HEK293 (cell line): Measurements from ENCODE around the gene SCGB3A2.

Experiments
- CTCF ChIA-PET: fragments of 350-600 bp; formaldehyde crosslinking; extraction: SDS; loops from one replicate; lab custom pipeline; 2021; ENCODE audit warnings: antibody characterized with exemption; lab: Yijun Ruan, JAX
- POLR2A ChIA-PET: fragments of 300-600 bp; formaldehyde crosslinking; extraction: SDS; loops from one replicate; lab custom pipeline; 2020; ENCODE audit warnings: antibody characterized with exemption, inconsistent platforms; lab: Yijun Ruan, JAX
- H3K27ac ChIP-seq: fragments of 200-500 bp; sonication (Bioruptor generic); 2 replicates; pipeline ENCODE4 v1.5.1; 2014; ENCODE audit warnings: low read depth, low read length, control low read depth, inconsistent platforms; ENCODE audit errors: extremely low read depth
- H3K36me3 ChIP-seq, 2 experiments: fragments of 200-500 bp in 1 of 2; sonication (Bioruptor generic) in 1 of 2; 1 replicate in 1 of 2; 2 replicates in 1 of 2; pipeline ENCODE4 v1.5.1; 2014 to 2017; ENCODE audit warnings: inconsistent platforms in 2 of 2, low read length in 2 of 2; ENCODE audit not compliant: control insufficient read depth in 2 of 2, insufficient read depth in 1 of 2
- H3K4me1 ChIP-seq: fragments of 200-500 bp; sonication (Bioruptor generic); 2 replicates; pipeline ENCODE4 v1.5.1; 2014; ENCODE audit warnings: mild to moderate bottlenecking, low read length, inconsistent platforms; ENCODE audit not compliant: control insufficient read depth, insufficient read depth
- H3K4me3 ChIP-seq: 2 replicates; pipeline ENCODE4 v1.5.1; 2011; ENCODE audit warnings: low read depth, mild to moderate bottlenecking, control low read depth, low read length, moderate library complexity
- H3K9me3 ChIP-seq: fragments of 200-500 bp; sonication (Bioruptor generic); 2 replicates; pipeline ENCODE4 v1.5.1; 2014; ENCODE audit warnings: low read depth, low read length, inconsistent platforms; ENCODE audit not compliant: control insufficient read depth, insufficient read depth
- GLIS1 ChIP-seq: fragments of 450-650 bp; formaldehyde crosslinking; IDR thresholded peaks from 2 replicates; pipeline ENCODE4 v1.5.1; 2016; ENCODE audit warnings: missing biosample characterization, missing genetic modification characterization
- KLF10 ChIP-seq: fragments of 450-650 bp; IDR thresholded peaks from 2 replicates; pipeline ENCODE4 v1.5.1; 2018; ENCODE audit warnings: missing biosample characterization, mild to moderate bottlenecking, missing genetic modification characterization
- SP7 ChIP-seq: fragments of 450-650 bp; formaldehyde crosslinking; IDR thresholded peaks from 2 replicates; pipeline ENCODE4 v1.5.1; 2016; ENCODE audit warnings: missing biosample characterization, missing genetic modification characterization
- WT1 ChIP-seq: fragments of 450-650 bp; formaldehyde crosslinking; IDR thresholded peaks from 2 replicates; pipeline ENCODE4 v1.5.1; 2016; ENCODE audit warnings: missing biosample characterization, missing genetic modification characterization
- ZNF510 ChIP-seq: fragments of 450-650 bp; formaldehyde crosslinking; IDR thresholded peaks from 2 replicates; pipeline ENCODE4 v1.5.1; 2018; ENCODE audit warnings: mild to moderate bottlenecking, missing genetic modification characterization, missing biosample characterization; ENCODE audit not compliant: insufficient replicate concordance
- ZNF549 ChIP-seq: fragments of 450-650 bp; IDR thresholded peaks from 2 replicates; pipeline ENCODE4 v1.5.1; 2018; ENCODE audit warnings: missing biosample characterization, missing genetic modification characterization, mild to moderate bottlenecking, inconsistent platforms, moderate library complexity
- ZNF571 ChIP-seq: fragments of 450-650 bp; formaldehyde crosslinking; IDR thresholded peaks from 2 replicates; pipeline ENCODE4 v1.5.0; 2017; ENCODE audit warnings: missing biosample characterization, missing genetic modification characterization
- ZNF624 ChIP-seq: fragments of 450-650 bp; formaldehyde crosslinking; IDR thresholded peaks from 2 replicates; pipeline ENCODE4 v1.5.1; 2017; ENCODE audit warnings: missing biosample characterization, missing genetic modification characterization
- ZNF654 ChIP-seq: fragments of 450-650 bp; formaldehyde crosslinking; IDR thresholded peaks from 2 replicates; pipeline ENCODE4 v1.5.1; 2016; ENCODE audit warnings: low read depth, missing biosample characterization, missing genetic modification characterization
- ZNF768 ChIP-seq: fragments of 450-650 bp; formaldehyde crosslinking; IDR thresholded peaks from 2 replicates; pipeline ENCODE4 v1.5.1; 2018; ENCODE audit warnings: missing biosample characterization, mild to moderate bottlenecking, missing genetic modification characterization
- ZXDB ChIP-seq: fragments of 450-650 bp; formaldehyde crosslinking; IDR thresholded peaks from 2 replicates; pipeline ENCODE4 v1.5.1; 2016; ENCODE audit warnings: missing biosample characterization, missing genetic modification characterization
- TF ChIP-seq, protein P1 (sequence below): fragments of 450-650 bp; formaldehyde crosslinking; conservative IDR thresholded peaks from 2 replicates; pipeline ENCODE4 v1.5.1; 2016; ENCODE audit warnings: low read depth, missing biosample characterization, missing genetic modification characterization
- TF ChIP-seq, protein P2 (sequence below): fragments of 450-650 bp; formaldehyde crosslinking; IDR thresholded peaks from 2 replicates; pipeline ENCODE4 v1.5.1; 2016; ENCODE audit warnings: missing biosample characterization, missing genetic modification characterization
- TF ChIP-seq, protein P3 (sequence below): fragments of 450-650 bp; formaldehyde crosslinking; optimal IDR thresholded peaks from 2 replicates; pipeline ENCODE3; 2016; ENCODE audit warnings: missing biosample characterization, mild to moderate bottlenecking, missing genetic modification characterization
- TF ChIP-seq, protein P4 (sequence below): fragments of 450-650 bp; formaldehyde crosslinking; IDR thresholded peaks from 2 replicates; pipeline ENCODE4 v1.5.1; 2016; ENCODE audit warnings: missing biosample characterization, missing genetic modification characterization
- TF ChIP-seq, protein P5 (sequence below): fragments of 450-650 bp; IDR thresholded peaks from 2 replicates; pipeline ENCODE4 v1.5.1; 2018; ENCODE audit warnings: missing biosample characterization, mild to moderate bottlenecking, missing genetic modification characterization

Gene SCGB3A2

DNA sequence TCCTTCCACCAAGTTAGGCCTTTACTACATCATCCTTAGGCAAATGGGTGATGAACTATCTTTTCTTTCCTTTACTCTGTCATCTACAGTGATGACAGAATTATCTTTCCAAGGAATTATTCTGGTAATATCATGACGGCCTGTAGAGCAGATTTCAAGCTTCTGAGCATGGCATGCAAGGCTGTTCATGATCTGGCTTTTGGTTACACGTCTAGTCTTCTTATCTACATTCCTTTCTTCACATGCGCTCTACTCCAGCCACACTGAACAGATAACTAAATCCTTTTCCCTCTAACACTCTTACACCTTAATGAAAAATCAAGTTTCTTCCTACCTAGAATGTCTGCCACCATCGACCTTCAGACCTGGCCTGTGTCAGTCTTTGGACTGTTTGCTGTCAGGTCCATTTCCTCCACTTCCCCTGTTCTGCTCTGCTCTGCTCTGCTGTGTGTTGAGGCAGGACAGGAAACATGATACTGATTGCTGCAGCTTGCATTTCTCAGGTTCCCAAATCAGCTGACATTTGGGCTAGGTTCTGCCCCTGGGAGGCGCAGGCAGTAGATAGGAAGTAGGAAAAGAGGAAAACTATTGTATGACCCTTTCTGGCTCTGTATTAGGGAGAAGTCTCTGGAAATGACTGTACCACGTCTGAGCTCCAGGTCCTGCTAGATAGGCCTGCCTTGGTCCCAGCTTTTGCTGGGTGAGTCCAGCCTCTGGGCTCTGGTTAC, 4.2 kb downstream of the SCGB3A2 start (continued):
- no peak for TF ChIP-seq WT1 (tag by site-specific recombination)
- TF ChIP-seq, protein P1, sequence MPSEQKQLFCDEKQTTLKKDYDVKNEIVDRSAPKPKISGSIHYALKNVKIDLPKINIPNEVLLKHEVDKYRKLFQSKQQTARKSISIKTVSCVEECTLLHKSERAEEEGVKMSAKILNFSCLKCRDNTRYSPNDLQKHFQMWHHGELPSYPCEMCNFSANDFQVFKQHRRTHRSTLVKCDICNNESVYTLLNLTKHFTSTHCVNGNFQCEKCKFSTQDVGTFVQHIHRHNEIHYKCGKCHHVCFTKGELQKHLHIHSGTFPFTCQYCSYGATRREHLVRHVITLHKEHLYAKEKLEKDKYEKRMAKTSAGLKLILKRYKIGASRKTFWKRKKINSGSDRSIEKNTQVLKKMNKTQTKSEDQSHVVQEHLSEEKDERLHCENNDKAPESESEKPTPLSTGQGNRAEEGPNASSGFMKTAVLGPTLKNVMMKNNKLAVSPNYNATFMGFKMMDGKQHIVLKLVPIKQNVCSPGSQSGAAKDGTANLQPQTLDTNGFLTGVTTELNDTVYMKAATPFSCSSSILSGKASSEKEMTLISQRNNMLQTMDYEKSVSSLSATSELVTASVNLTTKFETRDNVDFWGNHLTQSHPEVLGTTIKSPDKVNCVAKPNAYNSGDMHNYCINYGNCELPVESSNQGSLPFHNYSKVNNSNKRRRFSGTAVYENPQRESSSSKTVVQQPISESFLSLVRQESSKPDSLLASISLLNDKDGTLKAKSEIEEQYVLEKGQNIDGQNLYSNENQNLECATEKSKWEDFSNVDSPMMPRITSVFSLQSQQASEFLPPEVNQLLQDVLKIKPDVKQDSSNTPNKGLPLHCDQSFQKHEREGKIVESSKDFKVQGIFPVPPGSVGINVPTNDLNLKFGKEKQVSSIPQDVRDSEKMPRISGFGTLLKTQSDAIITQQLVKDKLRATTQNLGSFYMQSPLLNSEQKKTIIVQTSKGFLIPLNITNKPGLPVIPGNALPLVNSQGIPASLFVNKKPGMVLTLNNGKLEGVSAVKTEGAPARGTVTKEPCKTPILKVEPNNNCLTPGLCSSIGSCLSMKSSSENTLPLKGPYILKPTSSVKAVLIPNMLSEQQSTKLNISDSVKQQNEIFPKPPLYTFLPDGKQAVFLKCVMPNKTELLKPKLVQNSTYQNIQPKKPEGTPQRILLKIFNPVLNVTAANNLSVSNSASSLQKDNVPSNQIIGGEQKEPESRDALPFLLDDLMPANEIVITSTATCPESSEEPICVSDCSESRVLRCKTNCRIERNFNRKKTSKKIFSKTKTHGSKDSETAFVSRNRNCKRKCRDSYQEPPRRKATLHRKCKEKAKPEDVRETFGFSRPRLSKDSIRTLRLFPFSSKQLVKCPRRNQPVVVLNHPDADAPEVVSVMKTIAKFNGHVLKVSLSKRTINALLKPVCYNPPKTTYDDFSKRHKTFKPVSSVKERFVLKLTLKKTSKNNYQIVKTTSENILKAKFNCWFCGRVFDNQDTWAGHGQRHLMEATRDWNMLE (tag by site-specific recombination), result no peak
- TF ChIP-seq, protein P2, sequence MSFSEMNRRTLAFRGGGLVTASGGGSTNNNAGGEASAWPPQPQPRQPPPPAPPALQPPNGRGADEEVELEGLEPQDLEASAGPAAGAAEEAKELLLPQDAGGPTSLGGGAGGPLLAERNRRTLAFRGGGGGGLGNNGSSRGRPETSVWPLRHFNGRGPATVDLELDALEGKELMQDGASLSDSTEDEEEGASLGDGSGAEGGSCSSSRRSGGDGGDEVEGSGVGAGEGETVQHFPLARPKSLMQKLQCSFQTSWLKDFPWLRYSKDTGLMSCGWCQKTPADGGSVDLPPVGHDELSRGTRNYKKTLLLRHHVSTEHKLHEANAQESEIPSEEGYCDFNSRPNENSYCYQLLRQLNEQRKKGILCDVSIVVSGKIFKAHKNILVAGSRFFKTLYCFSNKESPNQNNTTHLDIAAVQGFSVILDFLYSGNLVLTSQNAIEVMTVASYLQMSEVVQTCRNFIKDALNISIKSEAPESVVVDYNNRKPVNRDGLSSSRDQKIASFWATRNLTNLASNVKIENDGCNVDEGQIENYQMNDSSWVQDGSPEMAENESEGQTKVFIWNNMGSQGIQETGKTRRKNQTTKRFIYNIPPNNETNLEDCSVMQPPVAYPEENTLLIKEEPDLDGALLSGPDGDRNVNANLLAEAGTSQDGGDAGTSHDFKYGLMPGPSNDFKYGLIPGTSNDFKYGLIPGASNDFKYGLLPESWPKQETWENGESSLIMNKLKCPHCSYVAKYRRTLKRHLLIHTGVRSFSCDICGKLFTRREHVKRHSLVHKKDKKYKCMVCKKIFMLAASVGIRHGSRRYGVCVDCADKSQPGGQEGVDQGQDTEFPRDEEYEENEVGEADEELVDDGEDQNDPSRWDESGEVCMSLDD, result no peak
- TF ChIP-seq ZNF624 (tag by site-specific recombination), result no peak
- TF ChIP-seq GLIS1 (tag by site-specific recombination), result no peak

DNA sequence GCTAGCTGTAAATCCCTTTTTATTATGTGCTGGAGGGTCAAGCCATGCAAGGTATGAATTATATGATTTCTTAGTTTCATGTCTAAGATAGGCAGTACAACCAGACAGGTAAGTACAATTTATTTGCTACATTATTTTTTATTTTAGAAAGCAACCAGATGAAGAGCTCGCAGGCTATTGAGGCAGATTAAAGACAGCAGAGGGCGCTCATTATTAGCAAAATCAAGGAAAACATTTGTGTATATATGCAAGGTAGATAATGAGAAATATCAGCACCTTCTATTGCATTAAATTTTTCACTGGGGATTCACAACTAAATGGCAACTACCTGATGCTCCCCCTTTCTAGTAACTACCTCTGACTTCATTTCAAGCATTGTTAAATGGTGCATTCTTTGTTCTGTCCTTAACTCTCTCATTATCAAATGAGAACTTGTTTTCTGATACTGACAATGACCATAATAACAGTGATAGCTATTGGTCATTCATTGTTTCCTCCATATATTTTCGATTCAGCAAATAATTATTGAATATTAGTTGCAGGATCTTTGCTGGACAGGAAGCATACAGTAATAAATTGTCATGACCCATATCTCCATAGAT, 8.6 kb downstream of the SCGB3A2 start:
- Histone ChIP-seq H3K27ac (no peak overlapping the region), H3K9me3 (no peaks in the 10 kb centered on the region), H3K36me3 (no peaks in the 10 kb centered on the region), H3K4me1 (no peaks in the 10 kb centered on the region), H3K4me3 (no peak overlapping the region)
- POLR2A ChIA-PET, result no interaction called here
- TF ChIP-seq, protein P3, sequence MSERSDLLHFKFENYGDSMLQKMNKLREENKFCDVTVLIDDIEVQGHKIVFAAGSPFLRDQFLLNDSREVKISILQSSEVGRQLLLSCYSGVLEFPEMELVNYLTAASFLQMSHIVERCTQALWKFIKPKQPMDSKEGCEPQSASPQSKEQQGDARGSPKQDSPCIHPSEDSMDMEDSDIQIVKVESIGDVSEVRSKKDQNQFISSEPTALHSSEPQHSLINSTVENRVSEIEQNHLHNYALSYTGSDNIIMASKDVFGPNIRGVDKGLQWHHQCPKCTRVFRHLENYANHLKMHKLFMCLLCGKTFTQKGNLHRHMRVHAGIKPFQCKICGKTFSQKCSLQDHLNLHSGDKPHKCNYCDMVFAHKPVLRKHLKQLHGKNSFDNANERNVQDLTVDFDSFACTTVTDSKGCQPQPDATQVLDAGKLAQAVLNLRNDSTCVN, result no peak
- TF ChIP-seq ZNF654, result peak; percentile 49
- CTCF ChIA-PET, result interaction anchor here (0.6 to 6.6 kb wide), 16 partner anchors 8 to 529 kb away, joined by 3 to 79 read pairs (median 4); partner anchors contain the start of gene SCGB3A2

DNA sequence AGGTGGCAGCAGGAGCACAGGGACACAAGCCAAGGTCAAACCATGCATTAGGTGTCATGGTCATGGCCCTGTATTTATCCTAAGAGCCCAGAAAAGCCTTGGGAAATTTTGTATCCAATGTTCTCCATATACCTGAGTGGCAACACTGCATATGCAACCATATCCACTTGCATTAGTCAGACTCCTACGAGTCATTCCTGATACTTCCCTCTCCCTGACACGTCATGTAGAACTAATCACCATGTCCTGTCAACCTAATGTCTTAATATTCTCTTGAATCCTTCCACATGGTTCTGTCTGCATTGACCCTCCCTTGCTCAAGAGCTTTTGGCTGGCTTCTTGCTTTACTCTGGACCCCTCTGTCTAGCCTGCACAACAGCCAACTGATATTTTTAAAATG, 9.4 kb downstream of the SCGB3A2 start:
- POLR2A ChIA-PET, result no interaction called here
- CTCF ChIA-PET, result interaction anchor here (0.6 to 6.6 kb wide), 14 partner anchors 8 to 242 kb away, joined by 3 to 79 read pairs (median 4); partner anchors contain the start of gene SCGB3A2
- TF ChIP-seq SP7 (tag by site-specific recombination) (no peak), ZNF571 (tag by site-specific recombination) (no peak), ZNF768 (no peak), GLIS1 (tag by site-specific recombination) (no peak), KLF10 (tag by site-specific recombination) (no peak), ZNF549 (tag by site-specific recombination) (no peak), ZXDB (tag by site-specific recombination) (no peak), ZNF510 (tag by site-specific recombination) (no peak)
- TF ChIP-seq, protein P4, sequence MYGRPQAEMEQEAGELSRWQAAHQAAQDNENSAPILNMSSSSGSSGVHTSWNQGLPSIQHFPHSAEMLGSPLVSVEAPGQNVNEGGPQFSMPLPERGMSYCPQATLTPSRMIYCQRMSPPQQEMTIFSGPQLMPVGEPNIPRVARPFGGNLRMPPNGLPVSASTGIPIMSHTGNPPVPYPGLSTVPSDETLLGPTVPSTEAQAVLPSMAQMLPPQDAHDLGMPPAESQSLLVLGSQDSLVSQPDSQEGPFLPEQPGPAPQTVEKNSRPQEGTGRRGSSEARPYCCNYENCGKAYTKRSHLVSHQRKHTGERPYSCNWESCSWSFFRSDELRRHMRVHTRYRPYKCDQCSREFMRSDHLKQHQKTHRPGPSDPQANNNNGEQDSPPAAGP (tag by site-specific recombination), result no peak
- TF ChIP-seq, protein P5, sequence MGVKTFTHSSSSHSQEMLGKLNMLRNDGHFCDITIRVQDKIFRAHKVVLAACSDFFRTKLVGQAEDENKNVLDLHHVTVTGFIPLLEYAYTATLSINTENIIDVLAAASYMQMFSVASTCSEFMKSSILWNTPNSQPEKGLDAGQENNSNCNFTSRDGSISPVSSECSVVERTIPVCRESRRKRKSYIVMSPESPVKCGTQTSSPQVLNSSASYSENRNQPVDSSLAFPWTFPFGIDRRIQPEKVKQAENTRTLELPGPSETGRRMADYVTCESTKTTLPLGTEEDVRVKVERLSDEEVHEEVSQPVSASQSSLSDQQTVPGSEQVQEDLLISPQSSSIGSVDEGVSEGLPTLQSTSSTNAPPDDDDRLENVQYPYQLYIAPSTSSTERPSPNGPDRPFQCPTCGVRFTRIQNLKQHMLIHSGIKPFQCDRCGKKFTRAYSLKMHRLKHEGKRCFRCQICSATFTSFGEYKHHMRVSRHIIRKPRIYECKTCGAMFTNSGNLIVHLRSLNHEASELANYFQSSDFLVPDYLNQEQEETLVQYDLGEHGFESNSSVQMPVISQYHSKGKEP (tag by site-specific recombination), result no peak

More for the DNA sequence above, 9.4 kb downstream of the SCGB3A2 start:
- Histone ChIP-seq H3K27ac (no peak overlapping the region), H3K4me3 (no peak overlapping the region), H3K36me3 (no peaks in the 10 kb centered on the region), H3K9me3 (no peaks in the 10 kb centered on the region), H3K4me1 (no peaks in the 10 kb centered on the region)
